H1 (cell line): Measurements from ENCODE around the gene MYF5. TPM values are rescaled to one million over a fixed set of nuclear protein-coding genes. Genes with fewer than 3 reads are reported as not detected.

Source experiments
- ATF2 ChIP-seq: IDR thresholded peaks from 2 replicates; pipeline ENCODE4 v1.6.1; 2012; ENCODE audit warnings: low read length, inconsistent platforms
- CHD7 ChIP-seq: fragments of 300-600 bp; sonication (generic); IDR thresholded peaks from 2 replicates; pipeline ENCODE4 v1.7.1; 2012; ENCODE audit warnings: low read length, moderate library complexity, mild to moderate bottlenecking, inconsistent platforms; ENCODE audit not compliant: insufficient replicate concordance
- HDAC6 ChIP-seq: IDR thresholded peaks from one replicate; pipeline ENCODE4 v1.7.1; 2012; ENCODE audit warnings: low read depth, mild to moderate bottlenecking, inconsistent platforms, low read length, moderate library complexity
- JUN ChIP-seq: IDR thresholded peaks from 2 replicates; pipeline ENCODE4 v1.6.1; 2011; ENCODE audit warnings: low read depth, mild to moderate bottlenecking, improper control_type of control experiment, low read length
- KDM4A ChIP-seq: IDR thresholded peaks from one replicate; pipeline ENCODE4 v1.7.1; 2012; ENCODE audit warnings: low read depth, mild to moderate bottlenecking, moderate library complexity, low read length, inconsistent platforms; ENCODE audit not compliant: severe bottlenecking
- POLR2A ChIP-seq, 2 experiments: IDR thresholded peaks; 1 replicate in 1 of 2; 2 replicates in 1 of 2; pipeline ENCODE4 v1.6.1; 2011; ENCODE audit warnings: low read depth in 2 of 2, low read length in 2 of 2, mild to moderate bottlenecking in 2 of 2; ENCODE audit errors: control extremely low read depth in 1 of 2
- POLR2AphosphoS5 ChIP-seq: IDR thresholded peaks from 2 replicates; pipeline ENCODE4 v1.6.1; 2011; ENCODE audit warnings: low read depth, low read length
- polyA plus RNA-seq, 7 experiments: library from polyadenylated mRNA; depleted of rRNA in 3 of 7; stranded (reverse) in 5 of 7; unstranded in 2 of 7; fragments of >200 nt in 5 of 7; fragments of 200-250 nt in 2 of 7; gene quantifications; 1 replicate in 5 of 7; 2 replicates in 1 of 7; 4 replicates in 1 of 7; pipeline versions ENCODE4 v1.2.1 to v1.2.3, GENCODE V29; 2011 to 2013; ENCODE audit warnings: missing spikeins in 2 of 7, mixed read lengths in 2 of 7
- total RNA-seq: library from RNA; stranded (reverse); fragmentation: NEBNext Ultra II Directional; extraction: Animal tissue kit (Norgen Biotek cat#: 25700); gene quantifications from 2 replicates; pipeline ENCODE4 v1.2.1, GENCODE V29; 2021
- TF ChIP-seq, protein P1 (sequence below): IDR thresholded peaks from 2 replicates; pipeline ENCODE4 v1.6.1; 2011; ENCODE audit warnings: low read depth, mild to moderate bottlenecking, low read length; ENCODE audit not compliant: insufficient read depth

The MYF5 gene
- total and polyA plus RNA-seq, 2 of the 8 experiments (the other 6 are each of a cell fraction or from before 2014, with no cell fraction given), result 0.09 TPM; not detected in 1

- TF ChIP-seq, protein P1, sequence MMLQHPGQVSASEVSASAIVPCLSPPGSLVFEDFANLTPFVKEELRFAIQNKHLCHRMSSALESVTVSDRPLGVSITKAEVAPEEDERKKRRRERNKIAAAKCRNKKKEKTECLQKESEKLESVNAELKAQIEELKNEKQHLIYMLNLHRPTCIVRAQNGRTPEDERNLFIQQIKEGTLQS, result no peak
- 0 out of 2 replicates have a peak, but pooled peaks have one; percentile 8 for TF ChIP-seq ATF2
- TF ChIP-seq KDM4A, result peak; percentile 44
- no peak for TF ChIP-seq JUN
- TF ChIP-seq POLR2A (IDR thresholded peaks at IDR 0.05; ENCODE audit: control extremely low read depth in 1 of 2, low read depth in 2 of 2, low read length in 2 of 2), result no peak
- no peak for TF ChIP-seq CHD7
- TF ChIP-seq POLR2AphosphoS5, result peak; percentile 79
- no peak for TF ChIP-seq HDAC6
Measured at GRCh38 chr12:80708259-80708974, 8.3 kb upstream of the MYF5 start (continued).
